IMR-90 (cell line): Measurements from ENCODE around the gene SH2B3. TPM values are rescaled to one million over a fixed set of nuclear protein-coding genes. Genes with fewer than 3 reads are reported as not detected.

ENCODE experiments used
- ATAC-seq: fragments of 200-7000 bp; cut with Tn5 transposase; 2 replicates; pipeline ENCODE4 v1.9.1; 2020; ENCODE audit warnings: low read depth, mild to moderate bottlenecking, moderate library complexity
- BruUV-seq: library from RNA; stranded (reverse); fragments of 400-500 nt; replicated peaks from 2 replicates; lab custom pipeline; 2021; lab: Mats Ljungman, UMichigan
- CTCF ChIA-PET: fragments of 300-600 bp; formaldehyde crosslinking; extraction: SDS; loops from one replicate; lab custom pipeline; 2021; ENCODE audit warnings: antibody characterized with exemption; lab: Yijun Ruan, JAX
- POLR2A ChIA-PET: fragments of 300-600 bp; sonication (Branson Sonifier 250); formaldehyde crosslinking; loops from one replicate; lab custom pipeline; 2022; ENCODE audit warnings: antibody characterized with exemption; ENCODE audit not compliant: unreplicated experiment; lab: Charles Lee
- DNase-seq: peaks from one replicate; pipeline ENCODE4 v3.0.0; 2013
- H2AFZ ChIP-seq: replicated peaks from 2 replicates; pipeline ENCODE3; 2013; ENCODE audit warnings: low read length, mild to moderate bottlenecking; ENCODE audit not compliant: poor library complexity
- H2AK5ac ChIP-seq: 2 replicates; pipeline ENCODE4 v1.6.1; 2013; ENCODE audit warnings: low read depth, low read length, inconsistent platforms
- H2AK9ac ChIP-seq: replicated peaks from 2 replicates; pipeline ENCODE3; 2013; ENCODE audit warnings: mild to moderate bottlenecking, low read depth, low read length, moderate library complexity; ENCODE audit not compliant: poor library complexity
- H2BK120ac ChIP-seq: 2 replicates; pipeline ENCODE4 v1.6.1; 2013; ENCODE audit warnings: low read depth, low read length, inconsistent platforms
- H2BK15ac ChIP-seq: 3 replicates; pipeline ENCODE4 v1.6.1; 2013; ENCODE audit warnings: low read depth, low read length, inconsistent platforms
- H2BK20ac ChIP-seq: 2 replicates; pipeline ENCODE4 v1.6.1; 2013; ENCODE audit warnings: low read depth, mild to moderate bottlenecking, inconsistent platforms, low read length, moderate library complexity
- H2BK5ac ChIP-seq: 2 replicates; pipeline ENCODE4 v1.6.1; 2013; ENCODE audit warnings: mild to moderate bottlenecking, low read depth, low read length, inconsistent platforms; ENCODE audit not compliant: poor library complexity, severe bottlenecking
- H3K14ac ChIP-seq: replicated peaks from 2 replicates; pipeline ENCODE4 v1.6.1; 2013; ENCODE audit warnings: low read depth, low read length, inconsistent platforms
- H3K18ac ChIP-seq: 2 replicates; pipeline ENCODE4 v1.6.1; 2013; ENCODE audit warnings: low read depth, low read length, control low read depth
- H3K23ac ChIP-seq: 2 replicates; pipeline ENCODE4 v1.6.1; 2013; ENCODE audit warnings: low read depth, low read length, inconsistent platforms
- H3K27ac ChIP-seq: 2 replicates; pipeline ENCODE4 v1.5.1; 2013; ENCODE audit warnings: mild to moderate bottlenecking, control low read depth, low read length; ENCODE audit not compliant: insufficient read depth
- H3K27me3 ChIP-seq: 2 replicates; pipeline ENCODE4 v1.6.1; 2013; ENCODE audit warnings: low read length; ENCODE audit not compliant: control insufficient read depth, insufficient read depth
- H3K36me3 ChIP-seq: 2 replicates; pipeline ENCODE4 v1.6.1; 2013; ENCODE audit warnings: low read length, mixed read lengths; ENCODE audit not compliant: control insufficient read depth, insufficient read depth
- H3K4ac ChIP-seq: 2 replicates; pipeline ENCODE4 v1.6.1; 2013; ENCODE audit warnings: low read depth, low read length, inconsistent platforms
- H3K4me1 ChIP-seq: 2 replicates; pipeline ENCODE4 v1.6.1; 2013; ENCODE audit warnings: low read length, mixed read lengths; ENCODE audit not compliant: control insufficient read depth, insufficient read depth
- H3K4me2 ChIP-seq: 2 replicates; pipeline ENCODE4 v1.6.1; 2013; ENCODE audit warnings: low read depth, mild to moderate bottlenecking, control low read depth, low read length, moderate library complexity
- H3K4me3 ChIP-seq: 2 replicates; pipeline ENCODE4 v1.5.1; 2013; ENCODE audit warnings: low read depth, mild to moderate bottlenecking, control low read depth, low read length, moderate library complexity; ENCODE audit not compliant: insufficient read depth
- H3K56ac ChIP-seq: 2 replicates; pipeline ENCODE4 v1.6.1; 2013; ENCODE audit warnings: low read length, inconsistent platforms; ENCODE audit not compliant: insufficient read depth; ENCODE audit errors: extremely low read depth
- H3K79me1 ChIP-seq, 2 experiments: 2 replicates each; pipeline ENCODE4 v1.6.1; 2013; ENCODE audit warnings: low read length in 2 of 2, inconsistent platforms in 1 of 2, low read depth in 1 of 2
- H3K9ac ChIP-seq: 2 replicates; pipeline ENCODE4 v1.6.1; 2013; ENCODE audit warnings: low read depth, low read length, control low read depth
- H3K9me1 ChIP-seq: 2 replicates; pipeline ENCODE4 v1.6.1; 2013; ENCODE audit warnings: low read length, inconsistent platforms; ENCODE audit not compliant: insufficient read depth
- H3K9me3 ChIP-seq: 2 replicates; pipeline ENCODE4 v1.6.1; 2013; ENCODE audit warnings: low read length; ENCODE audit not compliant: control insufficient read depth, insufficient read depth
- H4K20me1 ChIP-seq: 2 replicates; pipeline ENCODE4 v1.6.1; 2013; ENCODE audit warnings: low read length, inconsistent platforms; ENCODE audit not compliant: insufficient read depth
- H4K5ac ChIP-seq: 2 replicates; pipeline ENCODE4 v1.6.1; 2013; ENCODE audit warnings: mild to moderate bottlenecking, low read depth, low read length, control low read depth
- H4K8ac ChIP-seq, 2 experiments: 2 replicates each; pipeline ENCODE4 v1.6.1; 2013; ENCODE audit warnings: low read depth in 2 of 2, low read length in 2 of 2, control low read depth in 1 of 2, inconsistent platforms in 1 of 2
- H4K91ac ChIP-seq: 2 replicates; pipeline ENCODE4 v1.6.1; 2013; ENCODE audit warnings: low read depth, low read length, inconsistent platforms; ENCODE audit not compliant: insufficient read depth
- BHLHE40 ChIP-seq: fragments of 150-350 bp; IDR thresholded peaks from 2 replicates; pipeline ENCODE4 v1.6.1; 2016; ENCODE audit warnings: mild to moderate bottlenecking, low read depth, low read length
- MAFK ChIP-seq: IDR thresholded peaks from 2 replicates; pipeline ENCODE4 v1.6.1; 2012; ENCODE audit warnings: low read depth, low read length, improper control_type of control experiment
- NFE2L2 ChIP-seq: fragments of 150-350 bp; IDR thresholded peaks from 2 replicates; pipeline ENCODE4 v1.6.1; 2016; ENCODE audit warnings: low read depth, mild to moderate bottlenecking, low read length
- SMC3 ChIP-seq: fragments of 150-350 bp; IDR thresholded peaks from 2 replicates; pipeline ENCODE4 v1.6.1; 2016; ENCODE audit warnings: low read depth, mild to moderate bottlenecking, antibody characterized with exemption, low read length, moderate library complexity
- WGBS, 2 experiments: methylation state at CpG; one replicate each; pipeline versions ENCODE4 v1.1.5 to v1.1.7; 2013; ENCODE audit warnings: missing lambda C conversion rate in 2 of 2; ENCODE audit not compliant: insufficient read length in 1 of 2; ENCODE audit errors: extremely low coverage in 2 of 2; 5-methylcytosine and 5-hydroxymethylcytosine counted together
- dilution Hi-C: fragments of 300-500 bp; cut with HindIII; formaldehyde crosslinking; loops from one replicate; pipeline ENCODE4 v1.14.3; 2018; ENCODE audit warnings: low sequenced_read_pairs; ENCODE audit not compliant: unreplicated experiment
- in situ Hi-C: fragments of 300-500 bp; cut with MboI; formaldehyde crosslinking; loops from 3 replicates; pipeline ENCODE4 v1.14.3; 2019; ENCODE audit warnings: low sequenced_read_pairs, inconsistent platforms, mixed read lengths
- intact Hi-C: fragments of 100-400 bp; cut with micrococcal nuclease; formaldehyde crosslinking; loops from 2 replicates; pipeline ENCODE4 v1.10.0; 2022
- polyA plus RNA-seq, 3 experiments: library from polyadenylated mRNA; depleted of rRNA; stranded (reverse); fragments of >200 nt; gene quantifications; 2 replicates each; pipeline ENCODE4 v1.2.3, GENCODE V29; 2012; ENCODE audit warnings: low replicate concordance in 1 of 3
- total RNA-seq: library from RNA; depleted of rRNA; stranded (reverse); fragments of >200 nt; gene quantifications from 2 replicates; pipeline ENCODE4 v1.2.3, GENCODE V29; 2012
- TF ChIP-seq, protein P1 (sequence below): fragments of 150-350 bp; IDR thresholded peaks from 2 replicates; pipeline ENCODE4 v1.6.1; 2016; ENCODE audit warnings: low read depth, mild to moderate bottlenecking, low read length, moderate library complexity, borderline replicate concordance
- TF ChIP-seq, protein P2 (sequence below): fragments of 150-350 bp; IDR thresholded peaks from 2 replicates; pipeline ENCODE4 v1.6.1; 2017; ENCODE audit warnings: mild to moderate bottlenecking, antibody characterized with exemption, low read length, low read depth

SH2B3 gene
- total and polyA plus RNA-seq, 2 of the 4 experiments (the other 2 are of a cell fraction): 9.3 to 20.2 TPM

DNA sequence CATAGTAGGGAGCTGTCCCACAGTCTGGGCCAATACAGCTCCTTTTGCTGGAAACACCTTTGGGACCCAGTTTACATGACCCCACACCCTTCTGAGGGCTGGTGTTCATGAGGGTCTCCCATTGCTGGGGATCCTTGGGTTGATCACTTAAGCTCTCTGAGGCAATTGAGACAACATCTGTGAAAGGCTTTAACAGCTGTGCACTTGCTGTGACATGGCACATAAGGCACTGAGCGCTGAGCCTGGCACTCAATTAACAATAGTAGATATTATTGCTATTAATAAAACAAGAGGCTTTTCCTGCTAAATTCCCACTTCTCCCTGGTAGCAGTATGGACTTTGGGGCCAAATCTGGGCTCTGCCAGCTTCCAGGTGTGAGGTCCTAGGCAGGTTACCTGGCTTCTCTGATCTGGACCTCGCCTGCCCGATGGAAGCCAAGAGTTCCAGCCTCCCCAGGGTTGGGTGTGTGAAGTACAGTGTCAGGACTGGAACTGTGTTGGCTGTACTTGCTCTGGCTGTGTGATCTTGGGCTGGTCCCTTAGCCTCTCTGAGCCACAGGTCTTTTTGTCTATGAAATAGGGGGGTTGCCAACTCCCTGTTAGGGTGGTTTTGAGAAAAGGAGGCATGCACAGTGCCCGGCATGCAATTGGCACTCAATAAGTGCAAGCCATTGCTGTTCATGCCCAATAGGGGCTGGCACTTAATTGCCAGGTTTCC lies 3.1 kb downstream of the SH2B3 start (continued):
- no peak for TF ChIP-seq BHLHE40
- no peak for TF ChIP-seq MAFK

DNA sequence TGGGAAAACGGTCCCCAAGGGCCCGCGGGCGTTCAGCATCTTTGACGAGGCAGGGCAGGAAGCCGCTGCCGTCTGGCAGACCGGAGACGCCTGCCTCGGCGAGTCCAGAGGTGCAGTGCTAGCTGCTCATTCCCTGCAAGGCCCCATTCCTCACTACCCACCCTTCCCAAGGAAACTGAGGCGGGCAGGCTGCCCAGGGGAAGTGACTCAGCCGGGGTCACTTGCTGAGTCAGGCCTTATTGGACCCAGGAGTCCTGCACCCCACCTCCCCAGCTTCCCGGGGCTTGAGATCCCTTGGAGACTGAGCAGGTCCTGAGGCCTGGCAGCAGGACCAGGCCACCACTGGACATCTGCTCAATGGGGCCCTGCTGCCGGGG lies 3.7 kb downstream of the SH2B3 start:
- peaks cover 41% of the 10 kb centered on the region for H4K20me1 ChIP-seq
- H3K9me1 ChIP-seq: peaks cover 24% of the 10 kb centered on the region
- dilution Hi-C loops (no loop called here), in situ Hi-C loops (no loop called here), intact Hi-C loops (no loop called here)
- TF ChIP-seq, protein P1, sequence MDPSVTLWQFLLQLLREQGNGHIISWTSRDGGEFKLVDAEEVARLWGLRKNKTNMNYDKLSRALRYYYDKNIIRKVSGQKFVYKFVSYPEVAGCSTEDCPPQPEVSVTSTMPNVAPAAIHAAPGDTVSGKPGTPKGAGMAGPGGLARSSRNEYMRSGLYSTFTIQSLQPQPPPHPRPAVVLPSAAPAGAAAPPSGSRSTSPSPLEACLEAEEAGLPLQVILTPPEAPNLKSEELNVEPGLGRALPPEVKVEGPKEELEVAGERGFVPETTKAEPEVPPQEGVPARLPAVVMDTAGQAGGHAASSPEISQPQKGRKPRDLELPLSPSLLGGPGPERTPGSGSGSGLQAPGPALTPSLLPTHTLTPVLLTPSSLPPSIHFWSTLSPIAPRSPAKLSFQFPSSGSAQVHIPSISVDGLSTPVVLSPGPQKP: no peak
- no peak for TF ChIP-seq SMC3
- TF ChIP-seq, protein P2, sequence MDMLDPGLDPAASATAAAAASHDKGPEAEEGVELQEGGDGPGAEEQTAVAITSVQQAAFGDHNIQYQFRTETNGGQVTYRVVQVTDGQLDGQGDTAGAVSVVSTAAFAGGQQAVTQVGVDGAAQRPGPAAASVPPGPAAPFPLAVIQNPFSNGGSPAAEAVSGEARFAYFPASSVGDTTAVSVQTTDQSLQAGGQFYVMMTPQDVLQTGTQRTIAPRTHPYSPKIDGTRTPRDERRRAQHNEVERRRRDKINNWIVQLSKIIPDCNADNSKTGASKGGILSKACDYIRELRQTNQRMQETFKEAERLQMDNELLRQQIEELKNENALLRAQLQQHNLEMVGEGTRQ: no peak
- peak; percentile 56; the same call in 1 of the 2 replicates for TF ChIP-seq MAFK
- TF ChIP-seq NFE2L2: 0 out of 2 replicates have a peak, but pooled peaks have one; percentile 26
- no TSS peak for BruUV-seq
- peak overlapping the region; percentile 72 for H3K27ac ChIP-seq
- 0 out of 2 replicates have a peak overlapping the region, but pooled peaks have one; percentile 70 for H3K23ac ChIP-seq
- no peak for DNase-seq
- H2AK9ac ChIP-seq: peak overlapping the region; percentile 88
- peak overlapping the region; percentile 34 for H3K14ac ChIP-seq
- H4K5ac ChIP-seq: peak overlapping the region; percentile 46; the same call in 1 of the 2 replicates
- no peak overlapping the region for H3K4me3 ChIP-seq
- CTCF ChIA-PET: interaction anchor here (0.7 to 4.1 kb wide), 2 partner anchors 12 to 807 kb away, joined by 3 to 21 read pairs; no protein-coding TSS in a partner anchor
- H2BK120ac ChIP-seq: peak overlapping the region; percentile 90; the same call in 1 of the 2 replicates
- H3K9me3 ChIP-seq: no peaks in the 10 kb centered on the region
- no peaks in the 10 kb centered on the region; the same call in 1 of the 2 replicates for H3K36me3 ChIP-seq
- peak overlapping the region; percentile 22; the same call in 1 of the 2 replicates for H3K4me2 ChIP-seq
- peak overlapping the region; percentile 84 for H2BK5ac ChIP-seq
- H2AFZ ChIP-seq: peak overlapping the region; percentile 39
- H4K8ac ChIP-seq: peak overlapping the region; percentile 67 to 74
- POLR2A ChIA-PET: no interaction called here
- H2BK20ac ChIP-seq: no peak overlapping the region; the same call in 1 of the 2 replicates
- 49% methylated on average over 6 of the region's 15 CpGs; no CpG with 5 or more reads in 1 of the 2 experiments for WGBS, 2 experiments
- peaks cover 42% of the 10 kb centered on the region for H3K4me1 ChIP-seq
- ATAC-seq: no peak
- no peak overlapping the region for H3K9ac ChIP-seq
- H3K56ac ChIP-seq: no peak overlapping the region
- peak overlapping the region; percentile 62 for H4K91ac ChIP-seq
- H2BK15ac ChIP-seq: peak overlapping the region; percentile 84; the same call in 2 of the 3 replicates
- H3K79me1 ChIP-seq: peaks cover 12 to 77% of the 10 kb centered on the region in 2 experiments; a peak in 3 of 4 replicates
- H3K18ac ChIP-seq: peak overlapping the region; percentile 6; the same call in 1 of the 2 replicates
- peak overlapping the region; percentile 85 for H2AK5ac ChIP-seq
- no peaks in the 10 kb centered on the region for H3K27me3 ChIP-seq
- peak overlapping the region; percentile 73 for H3K4ac ChIP-seq
